A549 (cell line): ENCODE data around the gene GNG4.
"Not testable (repeated sequence)": the region's sequence is repeated elsewhere in the genome, so short reads cannot be mapped to it uniquely, and the experiment has no call there.

Experiments
- CTCF ChIP-seq: fragments of >200 bp; sonication (Bioruptor Twin); formaldehyde crosslinking; IDR thresholded peaks from 3 replicates; pipeline ENCODE4 v1.5.1; 2016
- JUN ChIP-seq, 2 experiments: fragments of >200 bp; sonication (Bioruptor Twin); formaldehyde crosslinking; IDR thresholded peaks; 2 replicates in 1 of 2; 3 replicates in 1 of 2; pipeline ENCODE4 v1.6.1; 2016 to 2017
- NFE2L2 ChIP-seq: fragments of 150-350 bp; conservative IDR thresholded peaks from 2 replicates; pipeline ENCODE4 v1.6.1; 2014; ENCODE audit warnings: low read length
- REST ChIP-seq: fragments of 200-600 bp; sonication (generic); IDR thresholded peaks from 2 replicates; pipeline ENCODE4 v1.6.1; 2016; ENCODE audit warnings: antibody characterized with exemption, mild to moderate bottlenecking, moderate library complexity

- TF ChIP-seq JUN (IDR thresholded peaks at IDR 0.05); CTCF; REST; NFE2L2: not testable (repeated sequence)
Measured at GRCh38 chr1:235638612-235639011, 11.0 kb downstream of the GNG4 start.
